Activated CD8-positive, alpha-beta memory T cell treated with anti-CD3 and anti-CD28 coated beads, Interleukin-2, amount 50 U/mL, for 24 hours (primary cell): ENCODE results near the gene SLC22A17.

ENCODE experiments used
- DNase-seq: peaks from one replicate; pipeline ENCODE4 v3.0.0-alpha.2; 2020; ENCODE audit errors: extremely low read depth

Gene SLC22A17

GRCh38 chr14:23307687-23308644 is 44.7 kb downstream of the SLC22A17 start:
- no peak for DNase-seq

GRCh38 chr14:23307146-23307530 is 45.5 kb downstream of the SLC22A17 start:
- DNase-seq: no peak

GRCh38 chr14:23306412-23307145 is 46.1 kb downstream of the SLC22A17 start, which contains the start of gene BCL2L2:
Gene BCL2L2, plus strand, starts transcription at chr14:23306833. Its CDS starts 935 bp downstream, at chr14:23307768.
- DNase-seq: no peak

GRCh38 chr14:23302290-23303225 is 50.1 kb downstream of the SLC22A17 start, which contains the start of gene PPP1R3E:
Gene PPP1R3E, minus strand, starts transcription at chr14:23302859. Its CDS starts 283 bp downstream, at chr14:23302576.
- peak; percentile 51 for DNase-seq

GRCh38 chr14:23301969-23302289 is 50.8 kb downstream of the SLC22A17 start:
- DNase-seq: peak; percentile 20

- peak; percentile 84 for DNase-seq
These were observed 51.3 kb downstream of the SLC22A17 start for GRCh38 chr14:23301288-23301968.

- DNase-seq: no peak
These were observed 51.9 kb downstream of the SLC22A17 start for GRCh38 chr14:23300687-23301223.

- no peak for DNase-seq
These were observed 52.6 kb downstream of the SLC22A17 start for GRCh38 chr14:23299986-23300686.

- no peak for DNase-seq
These were observed 53.3 kb downstream of the SLC22A17 start for GRCh38 chr14:23299211-23299957.

- DNase-seq: no peak
These were observed 54.9 kb downstream of the SLC22A17 start for GRCh38 chr14:23297611-23298277.

- no peak for DNase-seq
These were observed 55.6 kb downstream of the SLC22A17 start for GRCh38 chr14:23297096-23297495.
